Astrocyte of the cerebellum (primary cell): ENCODE results near the gene ILF2.
"Not testable (repeated sequence)": the region's sequence is repeated elsewhere in the genome, so short reads cannot be mapped to it uniquely, and the experiment has no call there.

Experiments used
- DNase-seq: peaks from one replicate; pipeline ENCODE4 v3.0.0-alpha.2; 2011; ENCODE audit warnings: low read depth
- H3K4me3 ChIP-seq: 2 replicates; pipeline ENCODE4 v1.5.1; 2011; ENCODE audit warnings: mild to moderate bottlenecking, low read depth, low read length, moderate library complexity
- in situ Hi-C: cut with HindIII; loops from 2 replicates; pipeline ENCODE4 v1.10.0; 2017; ENCODE audit warnings: low sequenced_read_pairs
- TF ChIP-seq, protein P1 (sequence below): IDR thresholded peaks from 2 replicates; pipeline ENCODE4 v1.5.1; 2012; ENCODE audit warnings: low read length, low read depth, moderate library complexity, mild to moderate bottlenecking; ENCODE audit errors: missing control alignments

The ILF2 gene

DNA sequence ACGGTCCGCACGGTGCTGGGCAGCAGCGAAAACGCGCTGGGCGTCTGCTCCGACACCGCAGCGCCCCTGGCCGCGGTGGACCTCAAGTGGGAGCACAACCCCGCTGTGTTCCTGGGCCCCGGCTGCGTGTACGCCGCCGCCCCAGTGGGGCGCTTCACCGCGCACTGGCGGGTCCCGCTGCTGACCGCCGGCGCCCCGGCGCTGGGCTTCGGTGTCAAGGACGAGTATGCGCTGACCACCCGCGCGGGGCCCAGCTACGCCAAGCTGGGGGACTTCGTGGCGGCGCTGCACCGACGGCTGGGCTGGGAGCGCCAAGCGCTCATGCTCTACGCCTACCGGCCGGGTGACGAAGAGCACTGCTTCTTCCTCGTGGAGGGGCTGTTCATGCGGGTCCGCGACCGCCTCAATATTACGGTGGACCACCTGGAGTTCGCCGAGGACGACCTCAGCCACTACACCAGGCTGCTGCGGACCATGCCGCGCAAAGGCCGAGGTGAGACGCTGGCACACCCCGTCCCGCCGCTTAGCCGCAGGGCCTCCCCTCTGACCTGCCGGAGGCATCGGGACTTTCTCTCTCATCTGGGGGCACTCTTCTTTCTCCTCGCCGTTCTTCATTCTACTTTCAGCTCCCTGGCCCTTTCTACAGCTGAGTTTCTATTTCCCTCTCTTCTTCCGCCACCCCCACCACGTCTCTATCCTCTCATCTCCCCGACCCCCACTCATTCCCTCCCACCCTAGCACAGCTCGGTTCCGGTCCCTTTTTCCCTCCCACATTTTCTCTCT is 8.7 kb upstream of the ILF2 start:
- no peak for DNase-seq
- peak overlapping the region; percentile 30 for H3K4me3 ChIP-seq
- TF ChIP-seq, protein P1, sequence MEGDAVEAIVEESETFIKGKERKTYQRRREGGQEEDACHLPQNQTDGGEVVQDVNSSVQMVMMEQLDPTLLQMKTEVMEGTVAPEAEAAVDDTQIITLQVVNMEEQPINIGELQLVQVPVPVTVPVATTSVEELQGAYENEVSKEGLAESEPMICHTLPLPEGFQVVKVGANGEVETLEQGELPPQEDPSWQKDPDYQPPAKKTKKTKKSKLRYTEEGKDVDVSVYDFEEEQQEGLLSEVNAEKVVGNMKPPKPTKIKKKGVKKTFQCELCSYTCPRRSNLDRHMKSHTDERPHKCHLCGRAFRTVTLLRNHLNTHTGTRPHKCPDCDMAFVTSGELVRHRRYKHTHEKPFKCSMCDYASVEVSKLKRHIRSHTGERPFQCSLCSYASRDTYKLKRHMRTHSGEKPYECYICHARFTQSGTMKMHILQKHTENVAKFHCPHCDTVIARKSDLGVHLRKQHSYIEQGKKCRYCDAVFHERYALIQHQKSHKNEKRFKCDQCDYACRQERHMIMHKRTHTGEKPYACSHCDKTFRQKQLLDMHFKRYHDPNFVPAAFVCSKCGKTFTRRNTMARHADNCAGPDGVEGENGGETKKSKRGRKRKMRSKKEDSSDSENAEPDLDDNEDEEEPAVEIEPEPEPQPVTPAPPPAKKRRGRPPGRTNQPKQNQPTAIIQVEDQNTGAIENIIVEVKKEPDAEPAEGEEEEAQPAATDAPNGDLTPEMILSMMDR = peak; percentile 20
- in situ Hi-C loops = no loop called here

DNA sequence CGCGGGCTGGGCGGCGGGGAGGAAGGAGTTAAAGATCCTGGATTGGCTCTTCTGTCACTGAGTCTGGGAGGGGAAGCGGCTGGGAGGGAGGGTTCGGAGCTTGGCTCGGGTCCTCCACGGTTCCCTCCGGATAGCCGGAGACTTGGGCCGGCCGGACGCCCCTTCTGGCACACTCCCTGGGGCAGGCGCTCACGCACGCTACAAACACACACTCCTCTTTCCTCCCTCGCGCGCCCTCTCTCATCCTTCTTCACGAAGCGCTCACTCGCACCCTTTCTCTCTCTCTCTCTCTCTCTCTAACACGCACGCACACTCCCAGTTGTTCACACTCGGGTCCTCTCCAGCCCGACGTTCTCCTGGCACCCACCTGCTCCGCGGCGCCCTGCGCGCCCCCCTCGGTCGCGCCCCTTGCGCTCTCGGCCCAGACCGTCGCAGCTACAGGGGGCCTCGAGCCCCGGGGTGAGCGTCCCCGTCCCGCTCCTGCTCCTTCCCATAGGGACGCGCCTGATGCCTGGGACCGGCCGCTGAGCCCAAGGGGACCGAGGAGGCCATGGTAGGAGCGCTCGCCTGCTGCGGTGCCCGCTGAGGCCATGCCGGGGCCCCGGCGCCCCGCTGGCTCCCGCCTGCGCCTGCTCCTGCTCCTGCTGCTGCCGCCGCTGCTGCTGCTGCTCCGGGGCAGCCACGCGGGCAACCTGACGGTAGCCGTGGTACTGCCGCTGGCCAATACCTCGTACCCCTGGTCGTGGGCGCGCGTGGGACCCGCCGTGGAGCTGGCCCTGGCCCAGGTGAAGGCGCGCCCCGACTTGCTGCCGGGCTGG is 7.9 kb upstream of the ILF2 start, which contains the start of gene NPR1:
TSS of gene NPR1 (plus strand) at position 170 of the 818 bp plus-strand sequence. CDS start at position 591, 421 bp downstream.
- DNase-seq = no peak

DNA sequence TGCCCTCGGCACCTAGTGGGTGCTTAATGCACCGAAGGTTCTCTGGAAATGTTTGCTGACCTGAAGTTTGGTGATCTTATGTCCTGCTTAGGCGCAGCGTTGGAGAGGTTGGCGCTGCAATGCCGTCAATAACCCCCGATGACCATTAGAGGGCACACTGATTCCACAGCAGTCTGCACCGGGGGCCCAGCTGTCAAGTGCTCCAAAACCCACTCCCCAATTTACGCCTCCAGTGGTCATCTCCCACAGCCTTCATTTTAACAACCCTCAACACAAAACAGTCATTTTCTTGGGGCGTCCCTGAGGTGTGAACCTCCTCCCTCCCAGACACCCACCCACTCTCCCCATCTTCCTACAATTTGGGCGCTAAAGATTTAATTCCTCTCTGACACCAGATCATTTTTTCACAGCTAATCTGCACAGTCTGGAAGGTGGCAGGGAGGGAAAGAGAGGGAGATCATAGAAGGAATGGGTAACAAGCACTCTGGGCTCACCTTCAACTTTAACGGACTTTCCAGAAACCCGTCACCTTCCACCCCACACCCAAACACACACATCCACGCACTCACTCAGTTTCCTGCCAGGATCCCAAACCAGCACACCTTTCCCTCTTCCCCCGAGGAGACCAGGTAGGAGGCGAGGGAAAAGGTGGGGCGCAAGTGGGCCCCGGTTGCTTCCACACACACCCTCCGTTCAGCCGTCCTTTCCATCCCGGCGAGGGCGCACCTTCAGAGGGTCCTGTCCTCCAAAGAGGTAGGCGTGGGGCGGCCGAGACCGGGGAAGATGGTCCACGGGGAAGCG is 7.1 kb upstream of the ILF2 start:
- H3K4me3 ChIP-seq = peak overlapping the region; percentile 30
- in situ Hi-C loops = no loop called here
- no peak for DNase-seq
- TF ChIP-seq, protein P1 = peak; percentile 96

More for the DNA sequence above, 7.9 kb upstream of the ILF2 start, which contains the start of gene NPR1:
- in situ Hi-C loops = no loop called here
- TF ChIP-seq, protein P1 = no peak
- peak within 1 kb of the TSS; percentile 30 for H3K4me3 ChIP-seq

DNA sequence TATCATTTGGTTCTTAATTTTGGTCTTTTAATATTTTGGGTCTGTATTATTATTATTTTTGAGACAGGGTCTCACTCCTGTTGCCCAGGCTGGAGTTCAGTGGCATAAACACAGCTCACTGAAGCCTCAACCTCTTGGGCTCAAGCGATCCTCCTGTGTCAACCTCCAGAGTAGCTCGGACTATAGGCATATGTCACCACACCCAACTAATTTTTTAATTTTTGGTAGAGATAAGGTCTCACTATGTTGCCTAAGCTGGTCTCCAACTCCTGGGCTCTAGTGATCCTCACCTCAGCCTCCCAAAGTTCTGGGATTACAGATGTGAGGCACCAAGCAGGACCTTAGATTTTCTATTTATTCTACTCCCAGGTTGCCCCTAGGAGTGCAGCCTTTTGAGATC is 2.7 kb upstream of the ILF2 start:
- TF ChIP-seq, protein P1 = no peak
- in situ Hi-C loops = no loop called here
- no peak overlapping the region for H3K4me3 ChIP-seq
- DNase-seq = no peak

DNA sequence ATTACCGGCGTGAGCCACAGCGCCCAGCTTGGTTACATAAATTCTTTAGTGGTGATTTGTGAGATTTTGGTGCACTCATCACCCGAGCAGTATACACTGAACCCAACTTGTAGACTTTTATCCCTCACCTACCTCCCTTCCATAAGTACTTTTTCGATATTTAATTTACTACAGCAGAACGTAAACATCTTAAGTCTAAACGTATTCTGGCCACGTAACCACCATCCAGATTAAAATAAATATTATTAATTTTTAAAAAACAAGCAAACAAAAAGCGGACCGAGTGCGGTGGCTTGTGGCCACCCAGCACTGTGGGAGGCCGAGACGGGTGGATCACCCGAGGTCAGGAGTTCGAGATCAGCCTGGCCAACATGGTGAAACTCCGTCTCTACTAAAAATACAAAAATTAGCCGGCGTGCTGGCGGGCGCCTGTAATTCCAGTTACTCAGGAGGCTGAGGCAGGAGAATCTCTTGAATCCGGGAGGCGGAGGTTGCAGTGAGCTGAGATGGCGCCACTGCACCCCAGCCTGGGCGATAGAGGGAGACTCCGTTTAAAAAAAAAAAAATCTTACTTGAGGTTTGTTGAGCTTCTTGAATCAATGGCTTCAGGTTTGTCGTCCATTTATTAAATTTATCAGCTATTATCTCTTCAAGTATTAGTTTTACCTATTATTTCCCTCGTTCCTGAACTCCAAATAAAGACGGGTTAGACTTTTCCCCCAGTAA is 998 bp upstream of the ILF2 start:
- DNase-seq, in situ Hi-C loops: not testable (repeated sequence)
- H3K4me3 ChIP-seq = peak overlapping the region; percentile 50

DNA sequence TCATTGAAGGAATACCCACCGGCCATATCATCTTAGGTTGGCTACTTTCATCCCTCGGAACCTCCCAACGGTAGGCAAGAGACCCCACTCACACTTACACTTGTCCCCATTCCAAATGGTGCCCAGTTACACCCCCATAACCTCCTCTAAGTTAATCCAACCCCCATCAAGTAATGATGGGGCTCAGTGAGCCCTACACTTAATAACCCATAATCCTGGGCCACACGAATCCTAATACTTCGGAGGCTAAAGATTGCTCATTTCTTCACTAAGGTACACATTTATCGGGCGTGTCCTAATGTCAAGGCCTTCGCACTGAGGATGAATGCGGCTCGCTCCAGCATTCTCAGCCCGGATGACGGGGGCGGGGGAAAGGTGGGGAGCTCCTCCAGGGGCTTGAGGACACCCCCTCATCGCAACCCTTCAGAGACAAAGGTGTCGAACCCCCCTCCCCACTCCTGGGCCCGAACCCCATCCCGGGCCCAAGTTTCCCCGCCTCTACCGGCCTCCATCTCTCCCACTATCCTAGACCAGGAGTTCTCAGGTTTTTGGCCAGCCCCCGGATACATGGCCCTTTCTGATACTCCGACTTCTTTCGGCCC is 435 bp downstream of the ILF2 start:
- in situ Hi-C loops = no loop called here

More for the DNA sequence above, 435 bp downstream of the ILF2 start:
- H3K4me3 ChIP-seq = peak overlapping the region; percentile 93
- TF ChIP-seq, protein P1 = no peak
- no peak for DNase-seq
